A673 (cell line): ENCODE measurements around the gene HJURP. TPM values are rescaled to one million over a fixed set of nuclear protein-coding genes. Genes with fewer than 3 reads are reported as not detected.

Experiments
- BruUV-seq: library from RNA; stranded (reverse); fragments of 400-500 nt; replicated peaks from 2 replicates; lab custom pipeline; 2021; lab: Mats Ljungman, UMichigan
- CTCF ChIA-PET: fragments of 300-600 bp; sonication (Branson Sonifier 250); formaldehyde crosslinking; loops from one replicate; lab custom pipeline; 2022; ENCODE audit warnings: antibody characterized with exemption; lab: Charles Lee
- POLR2A ChIA-PET: fragments of 300-600 bp; sonication (Branson Sonifier 250); formaldehyde crosslinking; loops from one replicate; lab custom pipeline; 2022; ENCODE audit warnings: antibody characterized with exemption; ENCODE audit not compliant: low non-redundant PET; lab: Charles Lee
- DNase-seq: peaks from one replicate; pipeline ENCODE4 v3.0.0-alpha.2; 2015; ENCODE audit warnings: low spot score
- H3K27ac ChIP-seq: fragments of 200-600 bp; sonication (generic); 2 replicates; pipeline ENCODE4 v1.5.1; 2016; ENCODE audit warnings: mixed run types, low read depth, mild to moderate bottlenecking, mixed read lengths, antibody characterized with exemption, low read length; ENCODE audit not compliant: poor library complexity, severe bottlenecking
- H3K27me3 ChIP-seq: fragments of 200-600 bp; sonication (generic); replicated peaks from 2 replicates; pipeline ENCODE4 v1.6.1; 2017; ENCODE audit warnings: mixed run types, low read depth, mild to moderate bottlenecking, mixed read lengths, antibody characterized with exemption, low read length; ENCODE audit not compliant: insufficient read depth, poor library complexity
- H3K36me3 ChIP-seq: fragments of 200-600 bp; sonication (generic); 2 replicates; pipeline ENCODE4 v1.6.1; 2016; ENCODE audit warnings: mixed run types, mild to moderate bottlenecking, mixed read lengths, antibody characterized with exemption, low read length; ENCODE audit not compliant: insufficient read depth, poor library complexity, severe bottlenecking
- H3K4me1 ChIP-seq: fragments of 200-600 bp; sonication (generic); 2 replicates; pipeline ENCODE4 v1.6.1; 2017; ENCODE audit warnings: mixed run types, mild to moderate bottlenecking, mixed read lengths, antibody characterized with exemption, low read length; ENCODE audit not compliant: insufficient read depth, poor library complexity, severe bottlenecking
- H3K4me3 ChIP-seq: fragments of 200-600 bp; sonication (generic); 2 replicates; pipeline ENCODE4 v1.5.1; 2016; ENCODE audit warnings: low read depth, mixed run types, mild to moderate bottlenecking, mixed read lengths, low read length; ENCODE audit not compliant: poor library complexity, severe bottlenecking
- H3K9me3 ChIP-seq: fragments of 200-600 bp; sonication (generic); 2 replicates; pipeline ENCODE4 v1.6.1; 2016; ENCODE audit warnings: mixed run types, low read depth, mild to moderate bottlenecking, mixed read lengths, antibody characterized with exemption, low read length; ENCODE audit not compliant: poor library complexity, severe bottlenecking
- CTCF ChIP-seq: fragments of 300-800, 200-600 bp; sonication (generic); conservative IDR thresholded peaks from 2 replicates; pipeline ENCODE4 v1.5.1; 2017; ENCODE audit warnings: low read depth, mild to moderate bottlenecking, antibody characterized with exemption, low read length, moderate library complexity, mixed read lengths
- EZH2 ChIP-seq: fragments of 200-600 bp; sonication (generic); IDR thresholded peaks from 2 replicates; pipeline ENCODE4 v1.6.1; 2017; ENCODE audit warnings: borderline replicate concordance, low read depth, mild to moderate bottlenecking, mixed read lengths, antibody characterized with exemption, low read length; ENCODE audit not compliant: poor library complexity, severe bottlenecking
- intact Hi-C: fragments of 100-400 bp; cut with micrococcal nuclease; formaldehyde crosslinking; loops from one replicate; pipeline ENCODE4 v1.10.0; 2022; ENCODE audit not compliant: unreplicated experiment
- total RNA-seq: library from RNA; stranded (reverse); gene quantifications from 2 replicates; pipeline ENCODE4 v1.2.3, GENCODE V29; 2021

HJURP gene
- total RNA-seq, 1 experiment from 2014 or later: 103 TPM

GRCh38 chr2:233850745-233851144, 3.6 kb downstream of the HJURP start:
- H3K9me3 ChIP-seq: no peaks in the 10 kb centered on the region
- peaks cover 77% of the 10 kb centered on the region for H3K36me3 ChIP-seq
- H3K4me1 ChIP-seq: peaks cover 14% of the 10 kb centered on the region
- no TSS peak for BruUV-seq
- POLR2A ChIA-PET: no interaction called here
- intact Hi-C loops: no loop called here
- no peak overlapping the region for H3K27ac ChIP-seq
- CTCF ChIA-PET: no interaction called here
- no peak for DNase-seq
- no peak overlapping the region for H3K4me3 ChIP-seq
- no peaks in the 10 kb centered on the region for H3K27me3 ChIP-seq
- no peak for TF ChIP-seq CTCF
- no peak for TF ChIP-seq EZH2

GRCh38 chr2:233849607-233850271, 4.6 kb downstream of the HJURP start:
- POLR2A ChIA-PET: no interaction called here
- intact Hi-C loops: no loop called here
- Histone ChIP-seq H3K4me1 (peaks cover 14% of the 10 kb centered on the region), H3K36me3 (peaks cover 87% of the 10 kb centered on the region), H3K9me3 (no peaks in the 10 kb centered on the region), H3K4me3 (no peak overlapping the region), H3K27me3 (no peaks in the 10 kb centered on the region), H3K27ac (no peak overlapping the region)
- CTCF ChIA-PET: no interaction called here
- BruUV-seq: no TSS peak
- no peak for TF ChIP-seq CTCF
- TF ChIP-seq EZH2: no peak
- DNase-seq: no peak

GRCh38 chr2:233848276-233848675, 6.1 kb downstream of the HJURP start:
- Histone ChIP-seq H3K9me3 (no peaks in the 10 kb centered on the region), H3K4me1 (peaks cover 14% of the 10 kb centered on the region), H3K4me3 (no peak overlapping the region), H3K27ac (no peak overlapping the region), H3K27me3 (no peaks in the 10 kb centered on the region), H3K36me3 (peaks cover 100% of the 10 kb centered on the region)
- BruUV-seq: no TSS peak
- ChIA-PET CTCF (no interaction called here), POLR2A (no interaction called here)
- intact Hi-C loops: no loop called here
- DNase-seq: no peak
- TF ChIP-seq CTCF (no peak), EZH2 (no peak)
